HG03565 (cell line): Measurements from ENCODE around the gene ZFP36.

Experiments
- ATAC-seq: cut with Tn5 transposase; IDR thresholded peaks from one replicate; pipeline ENCODE4 v1.9.1; 2021; ENCODE audit warnings: mild to moderate bottlenecking, moderate library complexity; ENCODE audit not compliant: unreplicated experiment

ZFP36 gene

DNA sequence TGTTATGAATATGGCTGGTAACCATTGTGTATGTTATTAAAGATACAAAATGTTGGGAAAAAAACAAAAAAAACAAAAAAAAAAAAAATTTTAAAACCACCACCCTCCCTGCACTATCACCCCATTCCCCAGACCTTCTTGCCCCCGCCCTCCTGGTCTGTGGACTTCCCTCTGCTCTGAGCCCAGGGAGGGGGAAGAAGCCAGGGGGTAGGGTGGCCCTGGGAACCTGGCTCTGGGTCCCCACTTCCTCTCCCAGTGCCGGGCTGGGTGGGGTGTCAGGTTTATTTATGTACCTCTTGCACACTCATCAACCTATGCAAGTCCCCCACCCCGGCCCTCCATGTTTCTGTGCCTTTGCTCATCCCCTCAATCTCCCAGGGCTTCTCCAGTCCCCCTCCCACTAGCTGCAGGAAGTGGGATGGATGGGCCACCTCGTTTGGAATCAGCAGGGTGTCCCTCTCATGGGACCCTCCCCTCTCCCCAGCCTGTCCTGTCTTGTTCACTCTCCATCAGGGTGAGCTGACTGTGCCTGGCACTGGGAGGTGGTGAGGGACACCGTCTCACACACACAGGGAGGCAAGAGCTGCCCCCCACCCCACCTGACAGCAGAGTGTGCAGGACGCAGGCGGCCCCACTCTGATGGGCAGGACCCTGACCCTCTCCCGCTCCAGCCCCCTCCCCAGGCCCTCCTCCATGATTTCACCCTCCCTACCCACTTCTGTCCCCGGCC, 21.6 kb upstream of the ZFP36 start:
- no peak for ATAC-seq

DNA sequence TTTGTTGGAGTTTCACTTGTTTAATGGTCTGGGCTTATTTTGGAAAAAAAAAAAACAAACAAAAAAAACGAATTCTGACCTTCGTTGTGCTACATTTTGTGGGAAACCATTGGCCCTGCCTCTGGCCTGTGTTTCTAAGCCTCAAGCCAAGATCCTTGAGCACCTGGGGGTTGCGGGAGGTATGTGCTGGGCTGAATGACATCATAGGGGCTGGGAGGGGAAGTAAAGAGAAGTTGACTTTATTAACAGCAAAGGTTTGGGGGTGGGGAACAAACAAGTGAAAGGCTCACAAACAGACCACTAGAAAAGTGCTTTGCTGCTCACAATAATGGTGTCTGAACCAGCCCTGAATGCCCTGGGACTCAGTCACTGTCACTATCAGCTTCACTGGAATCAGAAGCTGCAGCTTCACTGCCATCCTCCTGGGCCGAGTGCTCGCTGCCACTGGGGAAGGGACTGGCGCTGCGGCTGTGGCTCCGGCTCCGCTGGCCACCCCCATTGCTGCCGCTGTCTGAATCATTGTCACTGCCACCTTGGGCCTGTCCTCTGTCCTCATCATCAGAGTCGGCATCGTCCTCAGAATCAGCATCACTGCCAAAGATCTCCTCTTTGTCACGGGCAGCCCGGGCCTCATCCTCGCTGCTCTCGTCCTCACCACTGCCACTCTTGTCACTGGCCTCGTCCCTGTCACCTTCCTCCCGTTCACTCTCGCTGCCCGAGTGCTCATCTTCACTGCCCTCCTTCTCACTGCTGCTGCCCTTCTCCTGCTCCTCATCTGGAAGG, 20.8 kb upstream of the ZFP36 start:
- ATAC-seq, result no peak

DNA sequence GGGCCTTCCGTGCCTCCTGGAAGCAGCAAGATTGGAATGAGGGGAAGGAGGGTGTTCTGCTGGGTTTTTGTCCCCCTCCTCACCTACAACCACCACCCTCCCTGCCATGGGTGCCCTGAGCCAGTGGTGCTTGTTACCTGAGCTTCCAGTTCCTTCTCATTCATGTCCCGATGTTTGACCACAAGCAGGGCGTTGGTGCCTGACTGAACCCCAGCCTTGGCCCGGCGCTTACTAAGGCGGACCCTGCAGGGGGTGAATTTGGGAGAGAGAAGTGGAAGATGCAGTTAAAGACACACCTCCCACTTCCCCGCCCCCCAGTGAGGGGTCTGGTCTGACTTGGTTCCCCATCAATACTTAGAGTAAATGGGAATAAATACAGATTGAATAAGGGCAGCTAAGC, 20.1 kb upstream of the ZFP36 start:
- ATAC-seq, result no peak

DNA sequence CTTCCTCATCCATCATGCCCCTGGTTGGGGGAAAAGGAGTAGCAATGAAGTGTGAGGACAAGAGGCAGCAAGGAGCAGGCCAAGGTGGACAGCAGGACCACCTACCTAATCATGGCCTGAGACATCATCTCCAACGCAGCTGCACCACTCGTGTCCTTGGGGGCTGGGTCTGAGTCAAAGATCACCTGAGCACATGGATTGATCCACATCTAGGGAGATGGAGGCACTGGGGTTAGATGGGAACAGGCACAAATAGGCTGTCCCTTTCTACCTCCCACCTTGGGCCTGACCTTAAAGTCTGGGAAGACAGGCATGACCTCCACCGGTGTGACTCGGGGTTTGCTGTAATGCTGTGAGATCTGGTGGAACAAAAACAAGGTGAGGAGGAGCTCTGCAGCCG, 18.0 kb upstream of the ZFP36 start:
- no peak for ATAC-seq

DNA sequence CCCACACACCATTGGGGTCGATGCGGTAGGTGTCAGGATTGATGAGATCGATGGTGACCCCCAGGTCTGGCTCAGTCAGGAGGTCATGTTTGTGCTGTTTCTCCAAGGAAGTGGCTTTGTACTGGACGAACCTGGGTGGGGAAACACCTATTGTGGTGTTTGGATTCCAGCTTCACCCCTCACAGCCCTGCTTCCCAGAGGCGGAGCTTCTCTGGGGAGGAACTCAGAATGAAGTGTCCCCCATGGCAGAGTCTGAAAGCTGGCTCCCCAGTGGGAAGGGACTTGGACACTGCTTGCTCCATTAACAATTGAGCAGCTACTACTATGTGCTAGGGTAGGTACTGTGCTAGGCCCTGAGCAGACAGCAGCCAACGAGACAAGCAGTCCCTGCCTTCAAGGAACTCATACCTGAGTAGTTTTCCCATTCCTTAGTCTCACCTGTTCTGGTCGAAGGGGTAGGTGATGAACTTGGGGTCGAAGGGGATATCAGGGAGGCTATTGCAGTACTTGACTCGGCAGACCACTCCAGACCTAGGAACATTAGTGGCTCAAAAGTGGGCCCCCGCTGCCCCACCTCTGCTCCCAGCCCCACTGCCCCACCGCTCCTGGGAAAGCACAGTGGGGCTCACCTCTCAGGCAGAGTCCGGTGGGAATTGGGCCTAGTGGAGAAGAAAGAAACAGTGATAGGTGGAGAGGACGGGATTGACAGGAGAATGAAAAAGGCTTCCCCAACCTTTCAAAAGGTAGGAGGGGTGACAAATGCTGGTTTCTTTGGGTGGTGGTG, 16.8 kb upstream of the ZFP36 start:
- ATAC-seq, result no peak

DNA sequence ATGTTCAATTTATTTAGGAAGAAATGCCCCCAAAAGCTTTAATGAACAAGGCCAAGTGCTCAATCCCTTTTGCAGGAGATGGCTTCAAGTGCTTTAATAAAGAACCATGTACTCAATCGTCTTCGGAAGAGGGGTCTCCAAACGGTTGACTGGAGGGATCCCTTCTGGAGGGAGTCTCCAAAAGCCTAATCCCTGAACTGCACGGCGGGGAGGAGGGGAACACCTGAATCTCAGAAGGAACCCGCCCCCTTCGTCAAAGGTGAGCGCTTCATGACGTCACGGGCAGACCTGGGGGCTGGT, 16.2 kb upstream of the ZFP36 start:
- ATAC-seq, result no peak

DNA sequence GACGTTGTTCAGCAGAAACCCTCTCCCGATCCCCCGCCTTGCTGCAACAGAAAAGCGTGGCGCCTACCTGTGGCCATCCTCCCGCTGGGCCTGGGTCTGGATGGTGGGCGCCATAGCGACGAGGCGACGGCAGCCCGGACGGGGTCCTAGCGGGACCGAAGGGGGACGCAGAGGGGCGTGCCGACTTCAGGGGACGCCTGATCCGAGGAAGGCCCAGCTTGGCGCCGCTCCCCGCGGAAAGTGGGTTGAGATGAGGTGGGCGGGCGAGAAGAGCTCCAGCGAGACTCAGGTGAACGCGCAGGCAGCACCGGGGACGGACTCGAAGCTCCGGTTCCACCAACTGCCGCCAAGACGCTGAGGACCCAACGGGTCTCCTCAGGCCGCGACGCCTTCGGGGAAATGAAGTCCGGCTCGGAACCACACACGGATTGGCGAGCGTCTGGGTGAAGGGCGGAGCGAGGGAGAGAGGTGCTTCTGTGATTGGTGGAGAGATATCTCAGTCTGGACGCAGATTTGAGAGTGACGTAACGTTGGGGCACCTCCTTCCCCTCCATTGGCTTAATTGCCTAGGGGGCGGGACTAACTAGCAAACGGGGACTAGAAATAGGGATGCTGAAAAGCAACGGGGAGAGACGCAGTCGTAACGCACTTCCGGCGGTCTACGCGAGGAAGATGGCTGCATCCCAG, 15.8 kb upstream of the ZFP36 start, which contains the start of the genes MED29 and PAF1:
TSS of gene MED29 (plus strand) at position 628 of the 687 bp plus-strand sequence. CDS start at position 673, 45 bp downstream.
TSS of gene PAF1 (minus strand) at position 356 of the 687 bp plus-strand sequence. CDS start at position 114, 242 bp downstream.
- peak; percentile 89 for ATAC-seq

DNA sequence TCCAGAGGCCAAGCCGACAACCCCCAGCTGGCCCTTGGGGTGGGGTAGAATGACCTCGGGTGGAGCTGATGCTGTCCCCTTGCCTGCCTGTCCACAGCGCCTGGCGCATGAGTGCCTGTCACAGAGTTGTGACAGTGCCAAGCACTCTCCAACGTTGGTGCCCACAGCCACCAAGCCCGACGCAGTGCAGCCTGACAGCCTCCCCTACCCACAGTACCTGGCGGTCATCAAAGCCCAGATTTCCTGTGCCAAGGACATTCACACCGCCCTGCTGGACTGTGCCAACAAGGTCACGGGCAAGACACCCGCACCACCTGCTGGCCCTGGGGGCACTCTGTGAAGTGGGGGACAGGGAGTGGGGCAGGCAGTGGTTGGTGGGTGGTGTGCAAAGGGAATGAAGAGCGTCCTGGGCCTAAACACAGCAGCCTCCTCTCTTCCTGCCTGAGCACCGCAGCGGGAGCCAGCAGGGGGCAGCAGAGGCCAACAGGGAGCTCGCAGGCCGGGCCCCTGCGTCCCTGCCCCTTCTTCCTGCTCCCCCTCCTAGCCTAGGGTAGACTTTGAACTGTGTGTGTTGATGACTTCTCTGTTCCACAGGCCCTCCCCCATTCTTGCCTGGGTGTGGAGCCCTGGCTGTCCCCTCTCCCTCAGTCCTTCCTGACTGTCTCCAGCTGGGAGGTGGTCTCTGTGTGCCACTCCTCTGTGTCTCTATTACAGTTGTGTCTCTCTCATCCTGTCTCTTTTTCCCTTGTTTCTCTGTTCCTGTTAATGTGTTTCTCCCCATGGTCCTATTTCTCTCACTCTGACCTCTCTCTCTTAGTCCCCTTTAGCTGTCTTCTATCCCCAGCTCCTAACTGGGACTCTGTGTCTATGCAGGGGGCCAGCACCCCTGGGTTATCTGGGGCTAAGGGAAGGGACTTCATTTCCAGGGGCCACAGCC, 9.0 kb upstream of the ZFP36 start:
- no peak for ATAC-seq

DNA sequence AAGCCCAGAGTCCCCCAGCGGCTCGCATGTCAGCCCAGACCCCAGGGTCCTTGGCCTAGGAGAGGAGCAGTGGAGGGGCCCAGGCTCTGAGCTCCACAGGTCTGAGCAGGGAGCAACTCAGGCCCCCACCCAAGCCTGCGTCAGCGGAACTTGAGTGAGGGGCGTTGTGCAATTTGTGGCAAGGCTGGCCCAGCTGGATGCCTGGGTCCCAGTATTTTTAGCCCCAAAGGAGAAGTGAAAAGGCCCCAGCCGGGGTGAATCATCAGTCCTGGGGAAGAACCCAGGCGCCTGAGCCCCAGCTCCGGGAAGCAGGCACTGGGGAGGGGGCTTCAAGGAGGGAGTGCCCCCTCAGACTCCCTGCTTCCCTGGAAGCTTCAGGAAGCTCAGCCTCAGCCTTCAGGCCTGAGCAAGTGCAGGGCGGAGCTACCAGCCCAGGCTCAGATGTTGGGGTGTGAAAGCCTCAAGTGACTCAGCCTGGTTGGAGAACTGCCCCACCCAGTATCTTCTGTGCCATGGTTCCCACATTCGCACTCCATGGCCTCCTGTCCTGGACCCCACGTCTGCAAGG, 8.3 kb upstream of the ZFP36 start:
- ATAC-seq, result no peak

DNA sequence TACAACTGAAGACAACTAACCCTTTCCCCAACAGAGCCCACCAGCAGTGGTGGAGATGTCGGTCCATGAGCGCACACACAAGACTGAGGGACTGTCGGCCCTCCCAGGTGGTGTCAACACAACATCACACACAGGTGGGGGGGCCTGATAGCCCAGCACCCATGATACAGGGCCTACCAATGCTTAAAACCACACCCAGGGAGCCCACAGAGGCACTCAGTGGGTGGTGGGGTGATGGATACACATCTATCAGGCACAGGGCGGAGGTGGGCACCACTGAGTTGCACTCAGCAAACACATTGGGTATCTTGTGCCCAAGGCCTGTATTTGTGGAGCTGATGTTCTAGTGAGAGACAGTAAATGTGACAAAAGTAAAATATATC, 7.0 kb upstream of the ZFP36 start:
- ATAC-seq, result no peak

DNA sequence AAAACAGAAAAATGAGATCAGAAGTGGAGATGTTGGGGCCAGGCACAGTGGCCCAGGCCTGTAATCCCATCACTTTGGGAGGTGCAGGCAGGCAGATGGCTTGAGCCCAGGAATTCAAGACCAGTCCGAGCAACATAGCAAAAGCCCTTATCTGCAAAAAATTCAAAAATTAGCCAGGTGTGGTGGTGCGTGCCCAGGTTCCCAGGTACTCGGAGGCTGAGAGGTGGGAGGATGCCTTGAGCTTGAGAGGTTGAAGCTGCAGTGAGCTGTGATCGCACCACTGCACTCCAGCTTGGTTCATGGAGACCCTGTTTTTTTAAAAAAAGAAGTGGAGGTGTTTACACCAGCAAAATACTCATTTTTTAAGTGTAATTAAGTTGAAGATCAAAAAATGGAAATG, 6.6 kb upstream of the ZFP36 start:
- ATAC-seq, result no peak

DNA sequence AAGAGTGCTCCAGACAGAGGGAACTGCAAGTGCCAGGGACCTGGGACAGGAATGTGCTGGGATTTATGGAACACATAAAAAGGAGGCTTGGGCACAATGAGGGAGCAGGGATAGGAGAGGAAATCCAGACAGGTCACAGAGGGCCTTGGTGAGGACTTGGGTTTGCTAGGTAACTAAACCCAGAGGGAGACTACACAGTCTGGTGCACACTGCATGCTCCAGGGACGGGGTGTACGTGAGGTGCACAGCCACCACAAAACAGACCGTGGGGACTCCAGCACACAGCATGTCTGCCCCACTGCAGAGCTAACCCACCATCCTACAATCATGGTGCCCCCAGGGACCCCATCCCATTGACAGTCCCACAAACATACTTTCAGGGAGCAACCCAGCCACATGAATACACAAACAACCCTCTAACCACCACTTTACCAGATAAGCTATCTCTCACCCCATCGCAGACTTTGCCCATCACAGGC, 5.5 kb upstream of the ZFP36 start:
- ATAC-seq, result no peak

DNA sequence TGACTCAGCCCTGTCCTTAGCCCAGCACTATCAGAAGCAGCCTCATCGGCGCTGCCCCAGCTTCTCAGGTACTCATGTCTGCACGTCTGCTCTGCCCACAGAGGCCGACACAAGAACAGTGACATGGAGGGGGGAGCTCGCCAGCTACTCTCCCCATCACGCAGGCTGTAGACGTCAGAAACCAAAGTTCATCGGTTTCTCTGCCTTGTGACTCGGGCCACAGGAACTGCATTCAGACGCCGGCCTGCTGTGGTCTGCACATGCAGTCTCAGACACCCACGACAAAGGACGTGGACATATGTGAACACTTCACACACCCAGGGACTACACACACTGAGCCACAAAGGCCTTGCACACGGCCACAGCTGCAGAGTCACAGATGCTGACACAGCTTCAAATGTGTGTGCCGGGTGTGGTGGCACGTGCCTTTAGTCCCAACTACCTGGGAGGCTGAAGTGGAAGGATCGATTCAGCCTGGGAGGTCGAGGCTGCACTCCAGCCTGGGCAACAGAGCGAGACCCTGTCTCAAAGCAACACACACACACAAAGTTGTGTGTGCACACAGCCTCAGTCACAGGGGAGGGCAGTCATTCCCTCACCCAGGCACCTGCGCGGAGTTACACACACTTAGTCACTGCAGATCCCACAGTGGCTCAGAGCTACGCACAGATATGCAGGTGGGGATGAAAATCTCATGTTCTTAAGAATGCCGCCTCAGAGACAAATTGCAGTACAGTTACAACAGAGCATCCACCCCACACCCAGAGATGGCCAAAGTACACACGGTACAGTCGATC, 4.9 kb upstream of the ZFP36 start:
- peak; percentile 8 for ATAC-seq

DNA sequence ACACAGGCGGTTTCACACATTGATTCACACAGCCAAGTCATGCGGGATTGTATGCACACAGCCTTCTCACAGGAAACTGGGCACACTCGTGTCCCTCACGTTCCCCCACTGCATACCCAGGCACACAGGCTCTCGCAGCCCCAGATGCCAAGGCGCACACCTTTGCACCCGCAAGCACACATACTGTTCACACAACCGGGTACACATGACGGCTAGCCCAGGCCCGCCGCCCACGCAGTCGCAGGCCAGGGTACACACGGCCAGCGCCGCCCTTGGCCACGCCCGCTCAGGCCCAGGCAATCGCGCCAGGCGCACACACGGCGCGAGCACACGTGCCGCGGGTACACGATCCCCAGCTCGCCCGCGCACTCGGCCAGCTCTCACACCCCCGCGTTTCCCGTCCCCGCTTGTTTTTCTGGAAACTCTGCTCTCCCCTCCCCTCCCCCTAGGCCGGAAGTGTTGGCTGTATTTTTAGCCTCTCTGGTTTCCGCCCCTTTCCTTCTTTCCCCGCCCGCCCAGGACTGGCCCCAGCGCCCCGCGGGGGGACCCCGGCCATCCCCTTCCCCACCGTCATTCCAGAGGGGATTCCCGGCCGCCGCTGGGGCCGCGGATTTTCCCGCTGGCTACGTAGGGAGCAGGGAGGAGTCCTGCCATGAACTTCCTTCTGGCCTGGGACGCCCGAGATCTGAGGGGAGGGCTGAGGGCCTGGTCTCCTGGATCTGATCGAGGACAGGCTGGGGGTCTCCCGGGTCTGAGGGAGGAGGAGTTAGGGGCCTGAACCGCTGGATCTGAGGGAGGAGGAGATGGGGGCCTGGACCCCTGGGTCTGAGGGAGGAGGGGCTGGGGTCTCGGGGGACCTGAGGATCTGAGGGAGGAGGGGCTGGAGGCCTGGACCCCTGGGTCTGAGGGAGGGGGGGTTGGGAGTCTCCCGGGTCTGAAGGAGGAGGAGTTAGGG, 4.0 kb upstream of the ZFP36 start:
- peak; percentile 23 for ATAC-seq

DNA sequence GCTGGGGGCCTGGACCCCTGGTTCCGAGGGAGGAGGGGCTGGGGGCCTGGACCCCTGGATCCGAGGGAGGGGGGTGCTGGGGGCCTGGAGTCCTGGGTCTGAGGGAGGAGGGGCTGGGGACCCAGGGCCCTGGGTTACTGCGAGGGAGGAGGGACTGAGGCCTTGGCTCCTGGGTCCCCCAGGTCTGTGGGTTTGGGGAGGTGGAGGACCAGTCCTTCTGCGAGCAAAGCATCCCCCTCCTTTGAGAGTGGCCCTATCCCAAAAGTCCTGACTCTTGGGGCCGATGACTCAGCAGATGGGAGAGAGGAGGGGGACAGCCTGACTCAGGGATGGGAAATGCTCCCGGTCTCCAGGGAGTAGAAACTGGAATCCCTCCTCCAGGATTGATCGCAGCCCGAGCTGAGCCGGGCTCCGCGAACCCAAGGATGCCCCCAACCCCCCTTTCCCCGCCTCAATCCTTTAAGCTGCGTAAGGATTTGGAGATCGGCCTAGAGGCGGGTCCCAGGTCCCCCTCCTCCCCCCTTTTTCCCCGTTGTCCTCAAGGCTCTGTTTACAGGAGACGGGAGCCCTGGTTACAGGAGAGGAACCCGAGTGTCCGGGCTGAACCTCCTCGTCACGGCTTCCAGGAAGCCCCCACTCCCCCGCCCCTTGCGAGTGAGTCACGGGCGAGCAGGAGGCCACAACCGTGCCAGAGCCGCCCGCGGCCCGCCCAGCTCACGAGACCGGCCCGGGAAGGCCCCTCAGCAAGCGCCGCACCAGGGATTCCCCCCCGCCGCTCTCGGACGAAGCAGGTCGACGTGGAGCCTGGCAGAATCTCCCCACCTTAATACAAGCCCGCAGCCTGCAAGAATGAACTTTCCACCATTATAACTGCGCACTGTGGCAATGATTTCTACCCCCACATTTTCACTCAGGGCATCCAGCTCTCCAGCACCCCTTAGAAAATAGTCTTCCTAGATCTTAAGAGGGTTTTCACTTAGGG, 3.0 kb upstream of the ZFP36 start:
- ATAC-seq, result no peak

DNA sequence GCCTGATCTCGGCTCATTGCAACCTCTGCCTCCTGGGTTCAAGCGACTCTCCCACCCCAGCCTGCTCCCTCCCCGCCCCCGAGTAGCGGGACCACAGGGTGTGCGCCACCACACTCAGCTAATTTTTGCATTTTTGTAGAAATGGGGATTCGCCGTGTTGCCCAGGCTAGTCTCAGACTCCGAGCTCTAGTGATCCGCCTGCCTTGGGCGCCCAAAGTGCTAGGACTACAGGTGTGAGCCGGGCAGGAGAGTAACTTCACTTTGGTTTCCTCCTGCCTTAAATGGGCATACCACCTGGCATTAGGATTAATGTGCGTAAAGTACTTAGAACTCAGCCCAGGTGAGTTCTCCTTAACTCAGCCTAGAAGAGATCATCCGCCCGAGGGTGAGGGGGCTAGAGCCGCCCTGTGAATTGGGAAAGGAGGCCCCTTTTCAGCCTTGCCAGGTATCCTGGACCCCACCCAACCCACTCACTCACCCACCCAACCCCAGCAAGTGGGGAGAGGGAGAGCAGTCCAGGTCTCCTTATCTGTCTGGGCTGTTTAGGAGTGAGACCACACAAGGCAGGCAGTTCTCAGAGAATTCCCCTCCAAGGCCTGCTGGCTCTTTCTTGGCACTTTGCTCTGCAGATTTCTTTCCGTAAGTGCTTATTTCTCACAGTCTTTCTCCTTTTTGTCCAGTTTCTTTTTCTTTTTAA, 1.2 kb upstream of the ZFP36 start:
- ATAC-seq, result no peak
